Activated CD8-positive, alpha-beta T cell treated with anti-CD3 and anti-CD28 coated beads, Interleukin-2, amount 10 ng/mL, durations not matched to agents 7 days and 5 days (primary cell): Measurements from ENCODE around the gene GPR162. TPM values are rescaled to one million over a fixed set of nuclear protein-coding genes. Genes with fewer than 3 reads are reported as not detected.
"Not testable (repeated sequence)": the region's sequence is repeated elsewhere in the genome, so short reads cannot be mapped to it uniquely, and the experiment has no call there.

Source experiments
- ATAC-seq: fragments of 150-1000 bp; cut with Tn5 transposase; one replicate; pipeline ENCODE4 v1.10.0; 2021; ENCODE audit warnings: moderate library complexity
- CTCF ChIA-PET: fragments of 350-600 bp; sonication (Branson Sonifier 250); formaldehyde crosslinking; loops from one replicate; lab custom pipeline; 2021; ENCODE audit warnings: antibody characterized with exemption; lab: Charles Lee
- POLR2A ChIA-PET: fragments of 350-600 bp; sonication (Branson Sonifier 250); formaldehyde crosslinking; loops from one replicate; lab custom pipeline; 2021; ENCODE audit warnings: antibody characterized with exemption; lab: Charles Lee
- DNase-seq: peaks from one replicate; pipeline ENCODE4 v3.0.0-alpha.2; 2020
- H3K27ac Mint-ChIP-seq: one replicate; pipeline ENCODE4 v1.8.0; 2021; ENCODE audit warnings: mild to moderate bottlenecking, mixed read lengths
- H3K27me3 Mint-ChIP-seq: one replicate; pipeline ENCODE4 v1.8.0; 2021; ENCODE audit warnings: low read depth, mixed read lengths
- H3K36me3 Mint-ChIP-seq: one replicate; pipeline ENCODE4 v1.8.0; 2021; ENCODE audit warnings: low read depth, mixed read lengths
- H3K4me1 Mint-ChIP-seq: one replicate; pipeline ENCODE4 v1.8.0; 2021; ENCODE audit warnings: low read depth, mixed read lengths
- H3K4me3 Mint-ChIP-seq: one replicate; pipeline ENCODE4 v1.8.0; 2021; ENCODE audit warnings: mild to moderate bottlenecking, mixed read lengths
- H3K9me3 Mint-ChIP-seq: one replicate; pipeline ENCODE4 v1.8.0; 2022; ENCODE audit warnings: mixed read lengths; ENCODE audit not compliant: insufficient read depth
- total RNA-seq, 2 experiments: library from RNA; stranded (reverse); gene quantifications; one replicate each; pipeline ENCODE4 v1.2.3, GENCODE V29; 2021

The GPR162 gene
- total RNA-seq, 2 experiments from 2014 or later: 0.13 to 0.34 TPM

- peaks cover 46% of the 10 kb centered on the region for H3K36me3 Mint-ChIP-seq
- DNase-seq: no peak
- H3K27me3 Mint-ChIP-seq: no peaks in the 10 kb centered on the region
- H3K9me3 Mint-ChIP-seq: no peaks in the 10 kb centered on the region
- peaks cover 23% of the 10 kb centered on the region for H3K4me1 Mint-ChIP-seq
- H3K4me3 Mint-ChIP-seq: no peak overlapping the region
- ChIA-PET CTCF (interaction anchor here (7.0 to 13.9 kb wide), 2 partner anchors 16 to 19 kb away, joined by 121 to 130 read pairs; partner anchors contain the start of genes GNB3 and SPSB2), POLR2A (interaction anchor here (6.6 kb wide), 1 partner anchor 12 kb away, joined by 93 read pairs; the partner anchor contains the start of gene TPI1)
- H3K27ac Mint-ChIP-seq: no peak overlapping the region
- ATAC-seq: no peak
Observed at GRCh38 chr12:6855322-6855721, 33.7 kb downstream of the GPR162 start.

- DNase-seq (no peak), ATAC-seq (no peak)
- no peaks in the 10 kb centered on the region for H3K9me3 Mint-ChIP-seq
- H3K4me3 Mint-ChIP-seq: no peak overlapping the region
- no peaks in the 10 kb centered on the region for H3K27me3 Mint-ChIP-seq
- POLR2A ChIA-PET: no interaction called here
- no peak overlapping the region for H3K27ac Mint-ChIP-seq
- H3K4me1 Mint-ChIP-seq: peaks cover 10% of the 10 kb centered on the region
- peaks cover 64% of the 10 kb centered on the region for H3K36me3 Mint-ChIP-seq
- CTCF ChIA-PET: no interaction called here
Observed at GRCh38 chr12:6858799-6859198, 37.2 kb downstream of the GPR162 start.

GRCh38 chr12:6860116-6860515, 38.5 kb downstream of the GPR162 start:
- H3K36me3 Mint-ChIP-seq: peaks cover 65% of the 10 kb centered on the region
- no peaks in the 10 kb centered on the region for H3K27me3 Mint-ChIP-seq
- no peak overlapping the region for H3K27ac Mint-ChIP-seq
- no peaks in the 10 kb centered on the region for H3K9me3 Mint-ChIP-seq
- ChIA-PET POLR2A (no interaction called here), CTCF (interaction anchor here (1.0 kb wide), 1 partner anchor 323 kb away, joined by 3 read pairs; no protein-coding TSS in a partner anchor)
- no peak for ATAC-seq
- no peaks in the 10 kb centered on the region for H3K4me1 Mint-ChIP-seq
- no peak for DNase-seq
- no peak overlapping the region for H3K4me3 Mint-ChIP-seq

- Mint-ChIP-seq H3K27ac (no peak overlapping the region), H3K4me3 (no peak overlapping the region), H3K9me3 (no peaks in the 10 kb centered on the region), H3K4me1 (peaks cover 2% of the 10 kb centered on the region), H3K27me3 (no peaks in the 10 kb centered on the region), H3K36me3 (peaks cover 65% of the 10 kb centered on the region)
- CTCF ChIA-PET: interaction anchor here (1.0 to 1.1 kb wide), 2 partner anchors 11 to 323 kb away, joined by 3 read pairs; no protein-coding TSS in a partner anchor
- ATAC-seq (no peak), DNase-seq (no peak)
- POLR2A ChIA-PET: interaction anchor here (0.7 to 1.8 kb wide), 3 partner anchors 9 to 83 kb away, joined by 3 to 13 read pairs (median 4); partner anchors contain the start of genes C12orf57, CDCA3, RNU7-1 and USP5
Observed at GRCh38 chr12:6860942-6861341, 39.3 kb downstream of the GPR162 start.

GRCh38 chr12:6861391-6861790, 39.8 kb downstream of the GPR162 start:
- Mint-ChIP-seq H3K27ac (no peak overlapping the region), H3K27me3 (no peaks in the 10 kb centered on the region), H3K4me1 (peaks cover 6% of the 10 kb centered on the region), H3K4me3 (no peak overlapping the region), H3K9me3 (no peaks in the 10 kb centered on the region), H3K36me3 (peaks cover 66% of the 10 kb centered on the region)
- ChIA-PET POLR2A (interaction anchor here (0.7 to 1.8 kb wide), 3 partner anchors 9 to 82 kb away, joined by 3 to 13 read pairs (median 4); partner anchors contain the start of genes C12orf57, CDCA3, RNU7-1 and USP5), CTCF (interaction anchor here (1.0 to 1.1 kb wide), 2 partner anchors 11 to 324 kb away, joined by 3 read pairs; no protein-coding TSS in a partner anchor)
- DNase-seq: no peak
- no peak for ATAC-seq

DNA sequence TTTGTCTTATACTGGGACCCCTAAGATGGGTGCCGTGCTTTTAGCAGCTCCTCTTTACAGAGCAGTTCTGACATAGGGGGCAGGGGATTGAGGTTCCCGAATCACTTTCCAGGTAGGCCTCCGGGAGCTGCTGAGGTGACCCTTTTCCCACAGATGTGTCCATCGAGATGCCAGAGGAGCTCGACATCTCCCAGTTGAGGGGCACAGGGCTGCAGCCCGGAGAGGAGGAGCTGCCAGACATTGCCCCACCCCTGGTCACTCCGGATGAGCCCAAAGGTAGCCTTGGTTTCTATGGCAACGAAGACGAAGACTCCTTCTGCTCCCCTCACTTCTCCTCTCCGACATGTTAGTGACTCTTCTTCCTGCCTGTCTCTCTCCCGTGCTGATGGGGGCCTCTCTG, 41.4 kb downstream of the GPR162 start:
- ATAC-seq (no peak), DNase-seq (no peak)
- Mint-ChIP-seq H3K9me3 (no peaks in the 10 kb centered on the region), H3K4me3 (no peak overlapping the region), H3K27me3 (no peaks in the 10 kb centered on the region), H3K4me1 (peaks cover 15% of the 10 kb centered on the region), H3K36me3 (peaks cover 59% of the 10 kb centered on the region), H3K27ac (no peak overlapping the region)
- ChIA-PET POLR2A (interaction anchor here (0.7 kb wide), 1 partner anchor 10 kb away, joined by 4 read pairs; no protein-coding TSS in a partner anchor), CTCF (interaction anchor here (0.9 kb wide), 2 partner anchors 9 to 27 kb away, joined by 3 to 4 read pairs; no protein-coding TSS in a partner anchor)

GRCh38 chr12:6863586-6864321, 42.1 kb downstream of the GPR162 start:
- DNase-seq (no peak), ATAC-seq (no peak)
- Mint-ChIP-seq H3K27ac (no peak overlapping the region), H3K36me3 (peaks cover 64% of the 10 kb centered on the region), H3K27me3 (no peaks in the 10 kb centered on the region), H3K9me3 (no peaks in the 10 kb centered on the region), H3K4me3 (no peak overlapping the region), H3K4me1 (peaks cover 21% of the 10 kb centered on the region)
- POLR2A ChIA-PET: interaction anchor here (0.7 to 6.8 kb wide), 2 partner anchors 11 kb away, joined by 4 to 93 read pairs; partner anchors contain the start of genes CDCA3 and USP5
- CTCF ChIA-PET: interaction anchor here (0.9 to 1.2 kb wide), 3 partner anchors 9 to 83 kb away, joined by 3 to 4 read pairs (median 3); no protein-coding TSS in a partner anchor

DNA sequence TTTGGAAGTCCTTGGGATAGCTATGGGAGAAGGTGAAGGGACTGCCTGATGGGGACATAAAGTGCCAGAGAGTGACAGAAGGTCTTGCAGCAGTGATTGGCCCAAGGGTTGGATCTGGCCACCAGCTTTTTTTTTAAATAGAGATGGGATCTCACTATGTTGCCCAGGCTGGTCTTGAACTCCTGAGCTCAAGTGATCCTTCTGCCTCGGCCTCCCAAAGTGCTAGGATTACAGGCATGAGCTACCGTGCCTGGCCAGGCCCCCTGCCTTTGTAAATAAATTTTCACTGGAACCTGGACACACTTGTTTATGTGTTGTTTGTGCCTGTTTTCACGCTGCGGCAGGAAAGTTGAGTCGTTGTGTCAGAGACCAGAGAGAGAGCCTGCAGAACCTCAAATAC, 43.7 kb downstream of the GPR162 start:
- ChIA-PET POLR2A (interaction anchor here (0.9 to 6.8 kb wide), 4 partner anchors 12 to 233 kb away, joined by 3 to 93 read pairs (median 4); partner anchors contain the start of genes CDCA3, MLF2 and USP5), CTCF (interaction anchor here (1.4 to 2.8 kb wide), 2 partner anchors 22 to 26 kb away, joined by 3 to 12 read pairs; no protein-coding TSS in a partner anchor)
- Mint-ChIP-seq H3K36me3 (peaks cover 70% of the 10 kb centered on the region), H3K4me1 (peaks cover 37% of the 10 kb centered on the region)
- not testable (repeated sequence) for H3K9me3 Mint-ChIP-seq, H3K27ac Mint-ChIP-seq, DNase-seq, H3K4me3 Mint-ChIP-seq, H3K27me3 Mint-ChIP-seq, ATAC-seq

DNA sequence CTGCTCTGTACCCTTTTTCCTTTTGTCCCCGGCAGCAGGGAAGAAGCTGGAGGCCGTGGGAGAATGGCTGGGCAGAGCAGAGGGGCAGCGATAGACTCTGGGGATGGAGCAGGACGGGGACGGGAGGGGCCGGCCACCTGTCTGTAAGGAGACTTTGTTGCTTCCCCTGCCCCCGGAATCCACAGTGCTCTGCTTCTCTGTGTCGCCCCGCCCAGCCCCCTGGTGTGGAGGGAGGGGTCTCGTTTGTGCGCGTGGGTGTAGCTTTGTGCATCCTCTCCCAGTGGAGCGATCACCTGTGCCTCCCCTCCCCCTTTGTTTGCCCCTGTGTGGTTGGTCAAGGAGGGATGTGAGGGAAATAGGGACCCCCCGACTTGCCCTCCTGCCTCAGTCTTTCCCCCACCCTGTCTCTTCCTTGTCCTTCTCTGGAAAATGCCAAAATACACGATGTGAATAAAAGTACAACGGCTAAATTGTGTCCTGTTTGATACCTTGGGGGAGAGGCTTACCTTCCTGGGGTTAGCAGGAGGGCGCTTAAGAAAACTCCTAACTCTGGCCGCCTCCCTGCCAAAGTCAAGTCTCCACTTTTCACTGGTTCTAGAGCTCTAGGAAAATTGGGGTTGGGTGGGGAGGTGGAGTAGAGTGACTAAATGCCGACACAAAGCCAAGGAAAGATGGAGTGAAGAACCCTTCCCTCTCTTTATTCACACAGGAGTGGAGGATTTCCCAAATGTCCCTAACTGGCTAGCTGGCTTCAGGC, 44.7 kb downstream of the GPR162 start:
- H3K27me3 Mint-ChIP-seq: no peaks in the 10 kb centered on the region
- peaks cover 47% of the 10 kb centered on the region for H3K4me1 Mint-ChIP-seq
- peak overlapping the region; percentile 96 for H3K27ac Mint-ChIP-seq
- ATAC-seq (no peak), DNase-seq (no peak)
- peaks cover 70% of the 10 kb centered on the region for H3K36me3 Mint-ChIP-seq
- ChIA-PET POLR2A (interaction anchor here (0.5 to 6.8 kb wide), 15 partner anchors 13 to 254 kb away, joined by 3 to 93 read pairs (median 3); partner anchors contain the start of genes C12orf57, CDCA3, MLF2 and PTPN6), CTCF (interaction anchor here (1.8 to 4.4 kb wide), 4 partner anchors 14 to 72 kb away, joined by 4 to 31 read pairs (median 18); partner anchors contain the start of genes CDCA3 and USP5)
- no peaks in the 10 kb centered on the region for H3K9me3 Mint-ChIP-seq
- peak overlapping the region; percentile 98 for H3K4me3 Mint-ChIP-seq

DNA sequence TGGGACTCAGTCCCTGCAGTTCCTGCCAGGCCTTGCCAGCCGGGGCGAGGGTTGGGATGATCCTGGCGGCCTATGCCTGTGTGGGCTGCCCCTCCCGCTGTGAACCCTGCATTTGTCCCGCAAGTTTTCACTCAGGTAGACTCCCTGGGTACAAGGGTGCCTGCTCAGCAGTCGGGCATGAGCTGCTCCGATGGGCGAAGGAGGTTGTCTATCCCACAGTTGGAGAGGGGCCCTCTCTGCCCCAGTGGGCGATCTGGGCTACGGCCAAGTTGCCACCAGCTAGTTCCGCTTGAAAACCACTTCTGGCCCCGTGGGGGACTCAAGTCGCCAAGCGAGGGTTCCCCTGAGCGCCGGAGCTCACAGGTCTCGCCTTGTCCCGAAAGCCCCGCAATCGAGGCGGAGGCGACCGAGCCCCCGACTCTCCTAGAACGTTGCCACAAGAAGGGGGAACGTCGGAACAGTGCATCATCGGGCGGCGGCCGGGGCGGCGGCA, 45.3 kb downstream of the GPR162 start:
- CTCF ChIA-PET: interaction anchor here (1.1 to 4.4 kb wide), 7 partner anchors 14 to 143 kb away, joined by 3 to 31 read pairs (median 12); partner anchors contain the start of genes CDCA3, COPS7A and USP5
- Mint-ChIP-seq H3K4me3 (peak overlapping the region; percentile 98), H3K27me3 (no peaks in the 10 kb centered on the region), H3K36me3 (peaks cover 76% of the 10 kb centered on the region), H3K9me3 (no peaks in the 10 kb centered on the region), H3K27ac (peak overlapping the region; percentile 96), H3K4me1 (peaks cover 53% of the 10 kb centered on the region)
- POLR2A ChIA-PET: interaction anchor here (0.5 to 6.8 kb wide), 17 partner anchors 12 to 254 kb away, joined by 3 to 93 read pairs (median 3); partner anchors contain the start of genes C12orf57, CDCA3, PTPN6 and RNU7-1
- peak; percentile 4 for ATAC-seq
- DNase-seq: no peak
